ENCODE measurements around the gene CRMP1. TPM values are rescaled to one million over a fixed set of nuclear protein-coding genes. Genes with fewer than 3 reads are reported as not detected.

CRMP1 gene
- total RNA-seq, 2 donors from 2014 or later, result 0.37 to 1.1 TPM

DNA sequence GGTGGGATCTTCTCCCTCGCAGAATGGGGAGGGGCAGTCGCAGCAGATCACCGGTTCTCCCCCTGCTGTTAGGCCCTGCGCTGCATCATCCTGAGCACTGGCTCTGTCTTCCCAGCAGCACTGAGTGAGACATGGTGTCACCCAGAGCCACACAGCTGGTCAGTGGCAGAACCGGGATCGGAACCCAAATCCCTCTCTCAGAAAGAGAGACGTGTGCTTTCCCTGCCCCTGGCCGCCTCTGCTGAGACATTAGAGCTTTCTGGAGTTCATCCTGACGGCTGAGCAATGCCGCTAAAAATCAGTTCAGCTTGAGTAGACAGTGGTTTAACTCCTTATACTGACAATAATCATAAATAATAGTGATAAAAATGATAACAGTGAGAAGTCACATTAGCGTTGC is 93.9 kb downstream of the CRMP1 start:
- Histone ChIP-seq H3K9me3 (no peaks in the 10 kb centered on the region), H3K27ac (no peak overlapping the region), H3K4me3 (no peak overlapping the region), H3K4me1 (no peaks in the 10 kb centered on the region), H3K27me3 (no peaks in the 10 kb centered on the region), H3K36me3 (peaks cover 37% of the 10 kb centered on the region)
- no peak for DNase-seq (ENCODE audit: low spot score)
- TF ChIP-seq, protein P1, sequence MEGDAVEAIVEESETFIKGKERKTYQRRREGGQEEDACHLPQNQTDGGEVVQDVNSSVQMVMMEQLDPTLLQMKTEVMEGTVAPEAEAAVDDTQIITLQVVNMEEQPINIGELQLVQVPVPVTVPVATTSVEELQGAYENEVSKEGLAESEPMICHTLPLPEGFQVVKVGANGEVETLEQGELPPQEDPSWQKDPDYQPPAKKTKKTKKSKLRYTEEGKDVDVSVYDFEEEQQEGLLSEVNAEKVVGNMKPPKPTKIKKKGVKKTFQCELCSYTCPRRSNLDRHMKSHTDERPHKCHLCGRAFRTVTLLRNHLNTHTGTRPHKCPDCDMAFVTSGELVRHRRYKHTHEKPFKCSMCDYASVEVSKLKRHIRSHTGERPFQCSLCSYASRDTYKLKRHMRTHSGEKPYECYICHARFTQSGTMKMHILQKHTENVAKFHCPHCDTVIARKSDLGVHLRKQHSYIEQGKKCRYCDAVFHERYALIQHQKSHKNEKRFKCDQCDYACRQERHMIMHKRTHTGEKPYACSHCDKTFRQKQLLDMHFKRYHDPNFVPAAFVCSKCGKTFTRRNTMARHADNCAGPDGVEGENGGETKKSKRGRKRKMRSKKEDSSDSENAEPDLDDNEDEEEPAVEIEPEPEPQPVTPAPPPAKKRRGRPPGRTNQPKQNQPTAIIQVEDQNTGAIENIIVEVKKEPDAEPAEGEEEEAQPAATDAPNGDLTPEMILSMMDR (IDR thresholded peaks at IDR 0.05), result no peak

DNA sequence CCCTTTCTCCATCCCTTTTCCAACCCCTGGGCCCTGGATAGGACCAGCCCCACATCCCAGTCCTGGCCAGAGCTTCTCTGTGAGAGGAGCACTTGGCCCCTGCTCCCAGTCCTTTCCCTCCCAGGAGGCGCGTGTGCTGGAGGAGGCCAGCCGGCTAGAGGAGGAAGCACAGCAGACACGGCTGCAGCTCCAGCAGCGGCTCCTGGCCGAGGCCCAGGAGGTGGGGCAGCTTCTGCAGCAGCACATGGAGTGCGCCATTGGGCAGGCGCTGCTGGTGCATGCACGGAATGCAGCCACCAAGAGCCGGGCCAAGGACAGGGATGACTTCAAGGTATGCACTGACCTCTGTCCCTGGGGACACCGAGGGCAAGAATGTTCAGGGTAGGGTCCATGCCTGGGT is 94.4 kb downstream of the CRMP1 start:
- Histone ChIP-seq H3K36me3 (peaks cover 41% of the 10 kb centered on the region), H3K4me3 (no peak overlapping the region), H3K4me1 (no peaks in the 10 kb centered on the region), H3K27me3 (no peaks in the 10 kb centered on the region), H3K9me3 (no peaks in the 10 kb centered on the region), H3K27ac (no peak overlapping the region)
- DNase-seq (ENCODE audit: low spot score), result no peak
- TF ChIP-seq, protein P1 (IDR thresholded peaks at IDR 0.05), result no peak

DNA sequence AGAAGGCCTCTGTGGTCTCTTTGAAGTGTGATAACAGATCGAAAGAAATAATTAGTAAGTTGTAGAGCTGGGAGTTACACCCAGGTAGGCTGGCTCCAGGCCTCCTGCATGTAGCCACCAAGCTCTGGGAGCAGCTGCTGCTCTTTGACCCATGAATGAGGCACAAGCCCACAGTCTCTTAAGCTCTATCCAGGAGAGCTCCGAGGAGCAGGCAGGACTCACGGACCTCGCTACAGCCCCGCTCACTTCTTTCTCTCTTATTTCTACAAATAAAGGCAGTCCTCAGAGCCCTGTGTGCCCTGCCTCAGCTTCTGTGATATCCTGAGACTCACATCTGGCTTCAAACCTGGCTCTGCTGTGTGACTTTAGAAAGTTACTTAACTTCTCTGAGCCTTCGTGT is 95.0 kb downstream of the CRMP1 start:
- Histone ChIP-seq H3K4me1 (no peaks in the 10 kb centered on the region), H3K36me3 (peaks cover 40% of the 10 kb centered on the region), H3K27me3 (no peaks in the 10 kb centered on the region), H3K9me3 (no peaks in the 10 kb centered on the region), H3K4me3 (no peak overlapping the region), H3K27ac (no peak overlapping the region)
- TF ChIP-seq, protein P1 (IDR thresholded peaks at IDR 0.05), result no peak
- no peak for DNase-seq (ENCODE audit: low spot score)

DNA sequence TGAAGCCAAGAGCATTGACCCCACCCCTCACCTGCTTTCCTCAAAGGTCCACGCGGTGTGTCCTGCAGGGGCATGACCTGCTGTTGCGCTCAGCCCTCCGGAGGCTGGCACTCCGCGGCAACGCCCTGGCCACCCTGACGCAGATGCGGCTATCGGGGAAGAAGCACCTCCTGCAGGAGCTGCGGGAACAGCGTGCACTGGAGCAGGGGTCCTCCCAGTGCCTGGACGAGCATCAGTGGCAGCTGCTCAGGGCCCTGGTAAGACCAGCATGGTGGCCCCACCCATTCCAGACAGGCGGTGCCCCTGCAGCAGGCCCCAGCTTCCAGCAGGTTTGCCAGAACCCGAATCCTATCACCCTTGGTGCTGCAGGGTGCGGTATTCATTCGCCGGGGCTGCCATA is 95.9 kb downstream of the CRMP1 start:
- no peak overlapping the region for H3K27ac ChIP-seq
- DNase-seq (ENCODE audit: low spot score), result no peak

DNA sequence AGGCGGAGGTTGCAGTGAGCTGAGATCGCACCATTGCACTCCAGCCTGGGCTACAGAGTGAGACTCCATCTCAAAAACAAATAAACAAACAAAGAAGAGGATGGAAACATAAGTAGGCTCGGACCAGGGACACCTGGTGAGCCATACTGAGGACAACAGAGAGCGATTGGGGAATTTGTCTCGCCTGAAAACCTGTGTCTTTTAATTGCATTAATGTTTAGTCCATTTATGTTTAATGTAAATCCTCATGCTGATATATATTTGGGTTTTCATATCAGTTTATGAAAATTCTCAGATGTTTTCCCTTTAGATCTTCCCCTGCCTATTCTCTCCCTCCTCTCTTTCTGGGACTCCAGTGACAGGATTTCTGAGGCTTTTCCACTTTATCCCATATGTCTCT is 97.3 kb downstream of the CRMP1 start:
- no peaks in the 10 kb centered on the region for H3K27me3 ChIP-seq
- H3K36me3 ChIP-seq, result peaks cover 26% of the 10 kb centered on the region
- TF ChIP-seq, protein P1 (IDR thresholded peaks at IDR 0.05), result no peak
- no peak for DNase-seq (ENCODE audit: low spot score)
- no peaks in the 10 kb centered on the region for H3K4me1 ChIP-seq
- H3K9me3 ChIP-seq, result no peaks in the 10 kb centered on the region
- no peak overlapping the region for H3K4me3 ChIP-seq
- H3K27ac ChIP-seq, result no peak overlapping the region

More for the DNA sequence above, 95.9 kb downstream of the CRMP1 start:
- Histone ChIP-seq H3K4me1 (no peaks in the 10 kb centered on the region), H3K36me3 (peaks cover 31% of the 10 kb centered on the region), H3K27me3 (no peaks in the 10 kb centered on the region), H3K4me3 (no peak overlapping the region), H3K9me3 (no peaks in the 10 kb centered on the region)
- TF ChIP-seq, protein P1 (IDR thresholded peaks at IDR 0.05), result no peak

DNA sequence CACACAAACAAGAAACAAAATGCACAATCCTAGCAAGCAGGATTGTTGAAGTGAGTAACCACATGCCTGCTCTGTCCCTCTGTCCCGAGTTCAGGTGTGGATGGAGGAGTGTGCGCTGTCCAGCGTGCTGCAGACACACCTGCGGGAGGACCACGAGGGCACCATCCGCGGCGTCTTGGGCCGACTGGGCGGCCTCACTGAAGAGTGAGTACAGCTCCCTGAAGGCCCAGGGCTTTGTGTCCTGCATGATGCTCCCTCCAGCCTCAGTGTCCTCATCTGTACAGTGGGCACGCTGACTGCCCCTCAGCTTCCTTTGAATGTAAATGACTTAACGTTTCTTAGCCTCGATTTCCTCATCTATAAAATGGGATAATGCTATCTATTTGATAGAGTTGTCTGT is 99.4 kb downstream of the CRMP1 start:
- Histone ChIP-seq H3K27me3 (no peaks in the 10 kb centered on the region), H3K4me3 (no peak overlapping the region), H3K27ac (no peak overlapping the region), H3K36me3 (peaks cover 19% of the 10 kb centered on the region), H3K4me1 (no peaks in the 10 kb centered on the region), H3K9me3 (no peaks in the 10 kb centered on the region)
- TF ChIP-seq, protein P1 (IDR thresholded peaks at IDR 0.05), result no peak
- DNase-seq (ENCODE audit: low spot score), result no peak

Measured in right atrium auricular region (tissue), 2 donors.